B cell (primary cell): ENCODE results near the gene IQCH. TPM values are rescaled to one million over a fixed set of nuclear protein-coding genes. Genes with fewer than 3 reads are reported as not detected.

Experiments used
- ATAC-seq: fragments of 200-7000 bp; cut with Tn5 transposase; one replicate; pipeline ENCODE4 v1.10.0; 2021; ENCODE audit warnings: low read depth, mild to moderate bottlenecking, moderate number of reproducible peaks, moderate library complexity
- CTCF ChIA-PET: fragments of 350-600 bp; sonication (Branson Sonifier 250); formaldehyde crosslinking; loops from one replicate; lab custom pipeline; 2021; ENCODE audit warnings: antibody characterized with exemption, inconsistent platforms; lab: Charles Lee
- POLR2A ChIA-PET: fragments of 350-600 bp; sonication (Branson Sonifier 250); formaldehyde crosslinking; loops from one replicate; lab custom pipeline; 2021; ENCODE audit warnings: antibody characterized with exemption; lab: Charles Lee
- DNase-seq: peaks from one replicate; pipeline ENCODE4 v3.0.0; 2013
- H2AFZ ChIP-seq: 2 replicates; pipeline ENCODE4 v1.6.1; 2012; ENCODE audit warnings: mild to moderate bottlenecking, low read depth, low read length; ENCODE audit not compliant: insufficient read depth, poor library complexity, severe bottlenecking
- H3K27ac ChIP-seq, 2 donors: 1 replicate in 1 of 2; 2 replicates in 1 of 2; pipeline ENCODE4 v1.5.1; 2012 to 2013; ENCODE audit warnings: low read length in 2 of 2, mild to moderate bottlenecking in 2 of 2, moderate library complexity in 1 of 2
- H3K27me3 ChIP-seq, 4 experiments: fragments of 200-600 bp in 1 of 4; sonication (generic) in 1 of 4; replicated peaks in 1 of 4; 1 replicate in 2 of 4; 2 replicates in 2 of 4; pipeline versions ENCODE4 v1.6.1 to v1.7.0; 2013 to 2016; ENCODE audit warnings: low read length in 3 of 4, mild to moderate bottlenecking in 2 of 4, mixed read lengths in 1 of 4, moderate library complexity in 1 of 4; ENCODE audit not compliant: insufficient read depth in 4 of 4, control insufficient read depth in 3 of 4; ENCODE audit errors: control extremely low read depth in 1 of 4
- H3K36me3 ChIP-seq, 2 experiments: replicated peaks in 1 of 2; 1 replicate in 1 of 2; 2 replicates in 1 of 2; pipeline versions ENCODE4 v1.6.1 to v1.7.1; 2013; ENCODE audit warnings: low read length in 1 of 2; ENCODE audit not compliant: insufficient read depth in 2 of 2, control insufficient read depth in 1 of 2; ENCODE audit errors: control extremely low read depth in 1 of 2, extremely low read depth in 1 of 2
- H3K4me1 ChIP-seq, 2 donors: fragments of 200-600 bp in 1 of 2; sonication (generic) in 1 of 2; 1 replicate in 1 of 2; 2 replicates in 1 of 2; pipeline versions ENCODE4 v1.5.1 to v1.6.1; 2013 to 2017; ENCODE audit warnings: low read length in 2 of 2; ENCODE audit not compliant: control insufficient read depth in 2 of 2, insufficient read depth in 2 of 2
- H3K4me2 ChIP-seq: replicated peaks from 2 replicates; pipeline ENCODE3; 2012; ENCODE audit warnings: mild to moderate bottlenecking, low read depth, low read length; ENCODE audit not compliant: poor library complexity, severe bottlenecking
- H3K4me3 ChIP-seq, 5 experiments: fragments of 200-600 bp in 1 of 5; sonication (generic) in 1 of 5; 1 replicate in 3 of 5; 2 replicates in 2 of 5; pipeline versions ENCODE4 v1.5.1 to v1.7.0; 2011 to 2016; ENCODE audit warnings: low read length in 4 of 5, mild to moderate bottlenecking in 4 of 5, low read depth in 2 of 5, control low read depth in 1 of 5, moderate library complexity in 1 of 5; ENCODE audit not compliant: insufficient read depth in 1 of 5; ENCODE audit errors: control extremely low read depth in 1 of 5, extremely low read depth in 1 of 5
- H3K79me2 ChIP-seq: fragments of 200-600 bp; sonication (generic); one replicate; pipeline ENCODE4 v1.6.0; 2016; ENCODE audit warnings: low read length; ENCODE audit not compliant: control insufficient read depth, insufficient read depth
- H3K9ac ChIP-seq: fragments of 200-600 bp; sonication (generic); 2 replicates; pipeline ENCODE4 v1.6.1; 2017; ENCODE audit warnings: mild to moderate bottlenecking, low read length, moderate library complexity
- H3K9me3 ChIP-seq, 3 donors: one replicate each; pipeline versions ENCODE4 v1.6.1 to v1.7.1; 2013; ENCODE audit warnings: low read length in 2 of 3; ENCODE audit not compliant: control insufficient read depth in 2 of 3, insufficient read depth in 1 of 3; ENCODE audit errors: control extremely low read depth in 1 of 3
- H4K20me1 ChIP-seq: 2 replicates; pipeline ENCODE4 v1.6.0; 2012; ENCODE audit warnings: mild to moderate bottlenecking, low read length; ENCODE audit not compliant: insufficient read depth, control insufficient read depth, poor library complexity, severe bottlenecking
- H3K27ac Mint-ChIP-seq: one replicate; pipeline ENCODE4 v1.8.0; 2021; ENCODE audit warnings: mixed read lengths
- H3K27me3 Mint-ChIP-seq: one replicate; pipeline ENCODE4 v1.8.0; 2021; ENCODE audit warnings: mixed read lengths
- H3K4me1 Mint-ChIP-seq: one replicate; pipeline ENCODE4 v1.8.0; 2021; ENCODE audit warnings: mixed read lengths
- H3K4me3 Mint-ChIP-seq: one replicate; pipeline ENCODE4 v1.8.0; 2021; ENCODE audit warnings: mixed read lengths
- H3K9me3 Mint-ChIP-seq: one replicate; pipeline ENCODE4 v1.8.0; 2022; ENCODE audit warnings: mixed read lengths; ENCODE audit not compliant: insufficient read depth
- EZH2 ChIP-seq: IDR thresholded peaks from 2 replicates; pipeline ENCODE4 v1.6.1; 2012; ENCODE audit warnings: borderline replicate concordance, low read depth, mild to moderate bottlenecking, moderate library complexity, low read length; ENCODE audit not compliant: insufficient read depth, poor library complexity, severe bottlenecking
- WGBS: methylation state at CpG from one replicate; pipeline ENCODE4 v1.1.5; 2013; ENCODE audit warnings: missing lambda C conversion rate; ENCODE audit not compliant: insufficient coverage; 5-methylcytosine and 5-hydroxymethylcytosine counted together
- intact Hi-C: fragments of 100-400 bp; cut with micrococcal nuclease; formaldehyde crosslinking; loops from one replicate; pipeline ENCODE4 v1.10.0; 2022
- polyA plus RNA-seq: library from polyadenylated mRNA; depleted of rRNA; stranded (reverse); fragments of >200 nt; gene quantifications from 2 replicates; pipeline ENCODE4 v1.2.3, GENCODE V29; 2012
- total RNA-seq, 2 donors: library from RNA; stranded (reverse); fragments of 120-200 nt in 1 of 2; gene quantifications; 1 replicate in 1 of 2; 2 replicates in 1 of 2; pipeline versions ENCODE4 v1.2.3 to v1.2.4, GENCODE V29; 2013 to 2022
- TF ChIP-seq, protein P1 (sequence below): fragments of 200-600 bp; IDR thresholded peaks from one replicate; pipeline ENCODE4 v1.8.0; 2022; ENCODE audit warnings: antibody characterized with exemption, mild to moderate bottlenecking

Gene IQCH
- total and polyA plus RNA-seq, 2 donors (not counting 1 experiment from before 2014, with no cell fraction given): 1.6 TPM; not detected in 1

- H4K20me1 ChIP-seq: no peaks in the 10 kb centered on the region
- TF ChIP-seq, protein P1, sequence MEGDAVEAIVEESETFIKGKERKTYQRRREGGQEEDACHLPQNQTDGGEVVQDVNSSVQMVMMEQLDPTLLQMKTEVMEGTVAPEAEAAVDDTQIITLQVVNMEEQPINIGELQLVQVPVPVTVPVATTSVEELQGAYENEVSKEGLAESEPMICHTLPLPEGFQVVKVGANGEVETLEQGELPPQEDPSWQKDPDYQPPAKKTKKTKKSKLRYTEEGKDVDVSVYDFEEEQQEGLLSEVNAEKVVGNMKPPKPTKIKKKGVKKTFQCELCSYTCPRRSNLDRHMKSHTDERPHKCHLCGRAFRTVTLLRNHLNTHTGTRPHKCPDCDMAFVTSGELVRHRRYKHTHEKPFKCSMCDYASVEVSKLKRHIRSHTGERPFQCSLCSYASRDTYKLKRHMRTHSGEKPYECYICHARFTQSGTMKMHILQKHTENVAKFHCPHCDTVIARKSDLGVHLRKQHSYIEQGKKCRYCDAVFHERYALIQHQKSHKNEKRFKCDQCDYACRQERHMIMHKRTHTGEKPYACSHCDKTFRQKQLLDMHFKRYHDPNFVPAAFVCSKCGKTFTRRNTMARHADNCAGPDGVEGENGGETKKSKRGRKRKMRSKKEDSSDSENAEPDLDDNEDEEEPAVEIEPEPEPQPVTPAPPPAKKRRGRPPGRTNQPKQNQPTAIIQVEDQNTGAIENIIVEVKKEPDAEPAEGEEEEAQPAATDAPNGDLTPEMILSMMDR: no peak
- no peak for TF ChIP-seq EZH2
- ChIA-PET POLR2A (no interaction called here), CTCF (no interaction called here)
- H3K9me3 Mint-ChIP-seq: no peaks in the 10 kb centered on the region
- no peaks in the 10 kb centered on the region for H3K27me3 ChIP-seq
- H3K79me2 ChIP-seq: no peaks in the 10 kb centered on the region
- no peak overlapping the region for H3K4me2 ChIP-seq
- H3K4me3 ChIP-seq: no peak overlapping the region
- no peaks in the 10 kb centered on the region for H3K9me3 ChIP-seq
- H2AFZ ChIP-seq: no peak overlapping the region
- no peak overlapping the region for H3K9ac ChIP-seq
- no peak overlapping the region for H3K27ac Mint-ChIP-seq
- no peaks in the 10 kb centered on the region for H3K4me1 Mint-ChIP-seq
- WGBS: 75% methylated on average over 5 of the region's 9 CpGs
- intact Hi-C loops: no loop called here
- DNase-seq (no peak), ATAC-seq (no peak)
- no peaks in the 10 kb centered on the region for H3K4me1 ChIP-seq
- H3K27me3 Mint-ChIP-seq: no peaks in the 10 kb centered on the region
- H3K4me3 Mint-ChIP-seq: no peak overlapping the region
- H3K36me3 ChIP-seq: no peaks in the 10 kb centered on the region
- H3K27ac ChIP-seq: no peak overlapping the region
Measured at GRCh38 chr15:67512933-67513714, 258.5 kb downstream of the IQCH start.

DNA sequence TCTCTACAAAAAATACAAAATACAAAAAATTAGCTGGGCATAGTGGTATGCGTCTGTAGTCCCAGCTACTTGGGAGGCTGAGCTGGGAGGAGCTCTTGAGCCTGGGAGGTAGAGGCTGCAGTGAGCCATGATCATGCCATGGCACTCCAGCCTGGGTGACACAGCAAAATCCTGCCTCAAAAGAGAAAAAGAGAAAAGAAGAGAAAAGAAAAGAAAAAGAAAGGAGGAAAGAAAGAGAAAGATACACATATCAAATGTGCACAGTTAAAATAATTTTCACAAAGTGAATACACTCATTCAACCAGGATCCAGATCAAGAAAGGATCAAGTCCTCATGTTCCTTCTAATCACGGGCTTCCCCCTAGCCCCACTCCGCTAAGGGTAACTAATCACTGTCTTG, 260.5 kb downstream of the IQCH start:
- WGBS: 100% methylated on average over 1 of the region's 3 CpGs
- TF ChIP-seq EZH2: no peak
- no peak overlapping the region for H3K4me3 ChIP-seq
- H3K4me1 Mint-ChIP-seq: no peaks in the 10 kb centered on the region
- intact Hi-C loops: no loop called here
- H3K9me3 Mint-ChIP-seq: no peaks in the 10 kb centered on the region
- H3K4me2 ChIP-seq: no peak overlapping the region
- peaks cover 0 to 1% of the 10 kb centered on the region in 2 donors for H3K4me1 ChIP-seq
- DNase-seq (no peak), ATAC-seq (no peak)
- H3K27ac Mint-ChIP-seq: no peak overlapping the region
- H3K4me3 Mint-ChIP-seq: no peak overlapping the region
- H3K27me3 ChIP-seq: no peaks in the 10 kb centered on the region
- H3K36me3 ChIP-seq: no peaks in the 10 kb centered on the region
- no peaks in the 10 kb centered on the region for H3K79me2 ChIP-seq
- H3K9me3 ChIP-seq: no peaks in the 10 kb centered on the region
- ChIA-PET CTCF (interaction anchor here (0.7 kb wide), 1 partner anchor 303 kb away, joined by 3 read pairs; no protein-coding TSS in a partner anchor), POLR2A (interaction anchor here (0.6 kb wide), 1 partner anchor 26 kb away, joined by 4 read pairs; no protein-coding TSS in a partner anchor)
- H4K20me1 ChIP-seq: no peaks in the 10 kb centered on the region
- no peak overlapping the region for H3K9ac ChIP-seq
- H3K27ac ChIP-seq: no peak overlapping the region
- H2AFZ ChIP-seq: no peak overlapping the region
- H3K27me3 Mint-ChIP-seq: no peaks in the 10 kb centered on the region
